Natural killer cell (primary cell): ENCODE data around the gene MAP3K21. TPM values are rescaled to one million over a fixed set of nuclear protein-coding genes. Genes with fewer than 3 reads are reported as not detected.

Experiments used
- ATAC-seq, 3 donors: fragments of 150-1000 bp in 2 of 3; fragments of 200-7000 bp in 1 of 3; cut with Tn5 transposase; 1 replicate in 1 of 3; 2 replicates in 2 of 3; pipeline ENCODE4 v1.10.0; 2021; ENCODE audit warnings: mild to moderate bottlenecking in 2 of 3, moderate library complexity in 2 of 3
- DNase-seq, 2 donors: peaks; one replicate each; pipeline versions ENCODE4 v3.0.0 to v3.0.0-alpha.2; 2013 to 2021; ENCODE audit warnings: mixed read lengths in 1 of 2
- H3K27ac ChIP-seq: one replicate; pipeline ENCODE4 v1.5.1; 2013; ENCODE audit warnings: mild to moderate bottlenecking, low read length
- H3K27me3 ChIP-seq: one replicate; pipeline ENCODE4 v1.6.1; 2013; ENCODE audit warnings: low read length; ENCODE audit not compliant: control insufficient read depth, insufficient read depth
- H3K36me3 ChIP-seq: one replicate; pipeline ENCODE4 v1.6.1; 2013; ENCODE audit warnings: low read length; ENCODE audit not compliant: control insufficient read depth, insufficient read depth
- H3K4me1 ChIP-seq: one replicate; pipeline ENCODE4 v1.6.1; 2013; ENCODE audit warnings: low read length; ENCODE audit not compliant: control insufficient read depth, insufficient read depth
- H3K4me3 ChIP-seq: one replicate; pipeline ENCODE4 v1.5.1; 2013; ENCODE audit warnings: low read length
- H3K9me3 ChIP-seq: one replicate; pipeline ENCODE4 v1.6.1; 2013; ENCODE audit warnings: low read length; ENCODE audit not compliant: control insufficient read depth, insufficient read depth
- H3K27ac Mint-ChIP-seq, 2 donors: one replicate each; pipeline ENCODE4 v1.8.0; 2022; ENCODE audit warnings: mild to moderate bottlenecking in 2 of 2, mixed read lengths in 2 of 2, moderate library complexity in 1 of 2
- H3K27me3 Mint-ChIP-seq, 2 donors: one replicate each; pipeline ENCODE4 v1.8.0; 2022; ENCODE audit warnings: low read depth in 2 of 2, mixed read lengths in 2 of 2
- H3K36me3 Mint-ChIP-seq: one replicate; pipeline ENCODE4 v1.8.0; 2022; ENCODE audit warnings: mixed read lengths
- H3K4me1 Mint-ChIP-seq, 2 donors: one replicate each; pipeline ENCODE4 v1.8.0; 2022; ENCODE audit warnings: mixed read lengths in 2 of 2
- H3K4me3 Mint-ChIP-seq: one replicate; pipeline ENCODE4 v1.8.0; 2022; ENCODE audit warnings: mild to moderate bottlenecking, moderate library complexity, mixed read lengths
- H3K9me3 Mint-ChIP-seq, 2 donors: one replicate each; pipeline ENCODE4 v1.8.0; 2022; ENCODE audit warnings: mixed read lengths in 2 of 2
- WGBS: methylation state at CpG from one replicate; pipeline ENCODE4 v1.1.7; 2013; ENCODE audit warnings: missing lambda C conversion rate; ENCODE audit not compliant: insufficient coverage; 5-methylcytosine and 5-hydroxymethylcytosine counted together
- intact Hi-C: fragments of 100-400 bp; cut with micrococcal nuclease; formaldehyde crosslinking; loops from one replicate; pipeline ENCODE4 v1.14.2; 2022
- total RNA-seq, 4 donors: library from RNA; stranded (reverse); fragments of 120-200 nt in 1 of 4; gene quantifications; one replicate each; pipeline versions ENCODE4 v1.2.3 to v1.2.4, GENCODE V29; 2013 to 2022
- TF ChIP-seq, protein P1 (sequence below): fragments of 200-600 bp; IDR thresholded peaks from one replicate; pipeline ENCODE4 v1.8.0; 2022; ENCODE audit warnings: antibody characterized with exemption

Gene MAP3K21
- total RNA-seq, 3 donors from 2014 or later (not counting 1 experiment from before 2014, with no cell fraction given) = 0.14 to 0.70 (median 0.27) TPM

GRCh38 chr1:233427907-233428306, 100.4 kb downstream of the MAP3K21 start:
- Histone ChIP-seq H3K4me3 (no peak overlapping the region), H3K27me3 (peaks cover 3% of the 10 kb centered on the region), H3K36me3 (no peaks in the 10 kb centered on the region), H3K27ac (no peak overlapping the region), H3K4me1 (no peaks in the 10 kb centered on the region), H3K9me3 (no peaks in the 10 kb centered on the region)
- Mint-ChIP-seq H3K4me1 (no peaks in the 10 kb centered on the region), H3K36me3 (no peaks in the 10 kb centered on the region), H3K9me3 (peaks cover under 1 to 6% of the 10 kb centered on the region in 2 donors), H3K4me3 (no peak overlapping the region), H3K27me3 (peaks cover 1 to 6% of the 10 kb centered on the region in 2 donors), H3K27ac (no peak overlapping the region)
- WGBS = 100% methylated on average over 1 of the region's 1 CpG
- no peak for ATAC-seq
- intact Hi-C loops = no loop called here
- DNase-seq = no peak
- TF ChIP-seq, protein P1, sequence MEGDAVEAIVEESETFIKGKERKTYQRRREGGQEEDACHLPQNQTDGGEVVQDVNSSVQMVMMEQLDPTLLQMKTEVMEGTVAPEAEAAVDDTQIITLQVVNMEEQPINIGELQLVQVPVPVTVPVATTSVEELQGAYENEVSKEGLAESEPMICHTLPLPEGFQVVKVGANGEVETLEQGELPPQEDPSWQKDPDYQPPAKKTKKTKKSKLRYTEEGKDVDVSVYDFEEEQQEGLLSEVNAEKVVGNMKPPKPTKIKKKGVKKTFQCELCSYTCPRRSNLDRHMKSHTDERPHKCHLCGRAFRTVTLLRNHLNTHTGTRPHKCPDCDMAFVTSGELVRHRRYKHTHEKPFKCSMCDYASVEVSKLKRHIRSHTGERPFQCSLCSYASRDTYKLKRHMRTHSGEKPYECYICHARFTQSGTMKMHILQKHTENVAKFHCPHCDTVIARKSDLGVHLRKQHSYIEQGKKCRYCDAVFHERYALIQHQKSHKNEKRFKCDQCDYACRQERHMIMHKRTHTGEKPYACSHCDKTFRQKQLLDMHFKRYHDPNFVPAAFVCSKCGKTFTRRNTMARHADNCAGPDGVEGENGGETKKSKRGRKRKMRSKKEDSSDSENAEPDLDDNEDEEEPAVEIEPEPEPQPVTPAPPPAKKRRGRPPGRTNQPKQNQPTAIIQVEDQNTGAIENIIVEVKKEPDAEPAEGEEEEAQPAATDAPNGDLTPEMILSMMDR = no peak

- Mint-ChIP-seq H3K36me3 (no peaks in the 10 kb centered on the region), H3K9me3 (peaks cover 0 to 6% of the 10 kb centered on the region in 2 donors), H3K4me3 (no peak overlapping the region)
Measured at GRCh38 chr1:233431753-233432403, 104.4 kb downstream of the MAP3K21 start.

DNA sequence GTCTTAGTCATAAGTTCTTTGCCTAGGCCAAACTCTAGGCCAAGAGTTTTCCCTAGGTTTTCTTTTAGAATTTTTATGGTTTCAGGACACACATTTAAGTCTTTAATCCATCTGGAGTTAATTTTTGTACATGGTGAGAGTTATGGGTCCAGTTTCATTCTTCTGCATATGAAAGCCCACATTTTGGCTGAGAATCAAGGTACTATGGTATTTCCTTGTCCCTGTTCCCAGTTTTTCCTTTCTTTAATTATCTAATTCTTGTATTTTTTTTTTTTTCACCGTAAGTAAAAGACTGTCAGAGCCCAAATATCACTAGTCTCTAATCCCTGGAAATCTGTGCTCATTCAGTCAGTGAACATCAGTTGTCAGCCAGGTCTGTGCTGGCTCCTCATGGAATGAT, 105.4 kb downstream of the MAP3K21 start:
- 100% methylated on average over 1 of the region's 1 CpG for WGBS
- Mint-ChIP-seq H3K9me3 (peaks cover 0 to 6% of the 10 kb centered on the region in 2 donors), H3K4me3 (no peak overlapping the region), H3K4me1 (no peaks in the 10 kb centered on the region), H3K27ac (no peak overlapping the region), H3K27me3 (no peaks in the 10 kb centered on the region), H3K36me3 (no peaks in the 10 kb centered on the region)
- H3K4me3 ChIP-seq = no peak overlapping the region
- TF ChIP-seq, protein P1 = no peak
- intact Hi-C loops = no loop called here
- no peaks in the 10 kb centered on the region for H3K9me3 ChIP-seq
- no peaks in the 10 kb centered on the region for H3K4me1 ChIP-seq
- no peaks in the 10 kb centered on the region for H3K27me3 ChIP-seq
- H3K27ac ChIP-seq = no peak overlapping the region
- no peak for DNase-seq
- ATAC-seq = no peak
- no peaks in the 10 kb centered on the region for H3K36me3 ChIP-seq

More at GRCh38 chr1:233431753-233432403, 104.4 kb downstream of the MAP3K21 start:
- WGBS = 95% methylated on average over 2 of the region's 3 CpGs
- Histone ChIP-seq H3K27ac (no peak overlapping the region), H3K4me1 (no peaks in the 10 kb centered on the region), H3K27me3 (peaks cover 2% of the 10 kb centered on the region), H3K4me3 (no peak overlapping the region), H3K36me3 (no peaks in the 10 kb centered on the region), H3K9me3 (no peaks in the 10 kb centered on the region)
- Mint-ChIP-seq H3K27me3 (no peaks in the 10 kb centered on the region), H3K27ac (no peak overlapping the region), H3K4me1 (no peaks in the 10 kb centered on the region)
- intact Hi-C loops = no loop called here
- ATAC-seq (no peak), DNase-seq (no peak)
- TF ChIP-seq, protein P1 = no peak
